Hematopoietic multipotent progenitor cell treated with erythropoietin and hydrocortisone succinate and interleukin-3 and kit ligand, for 15 days (in vitro differentiated cells): ENCODE data around the gene ATP8B4.
"Not testable (repeated sequence)": the region's sequence is repeated elsewhere in the genome, so short reads cannot be mapped to it uniquely, and the experiment has no call there.

Experiments
- DNase-seq: peaks from one replicate; pipeline ENCODE4 v3.0.0-alpha.2; 2015; ENCODE audit warnings: low spot score

ATP8B4 gene

GRCh38 chr15:50140983-50141382, 21.9 kb upstream of the ATP8B4 start:
- no peak for DNase-seq

- no peak for DNase-seq
These were observed 21.1 kb upstream of the ATP8B4 start for GRCh38 chr15:50140098-50140497.

- no peak for DNase-seq
These were observed 19.4 kb upstream of the ATP8B4 start for GRCh38 chr15:50138391-50138790.

GRCh38 chr15:50137893-50138292, 18.9 kb upstream of the ATP8B4 start:
- no peak for DNase-seq

GRCh38 chr15:50137330-50137761, 18.3 kb upstream of the ATP8B4 start:
- DNase-seq, result no peak

GRCh38 chr15:50135031-50135551, 16.1 kb upstream of the ATP8B4 start:
- no peak for DNase-seq

GRCh38 chr15:50134524-50135024, 15.5 kb upstream of the ATP8B4 start:
- no peak for DNase-seq

GRCh38 chr15:50132251-50132984, 13.4 kb upstream of the ATP8B4 start:
- DNase-seq, result not testable (repeated sequence)

GRCh38 chr15:50131617-50132016, 12.6 kb upstream of the ATP8B4 start:
- DNase-seq, result no peak

- DNase-seq, result no peak
These were observed 9.2 kb upstream of the ATP8B4 start for GRCh38 chr15:50128266-50128665.

- DNase-seq, result no peak
These were observed 8.3 kb upstream of the ATP8B4 start for GRCh38 chr15:50127255-50127777.

GRCh38 chr15:50126072-50126471, 7.0 kb upstream of the ATP8B4 start:
- DNase-seq, result no peak

- DNase-seq, result no peak
These were observed 5.6 kb upstream of the ATP8B4 start for GRCh38 chr15:50124631-50125030.

GRCh38 chr15:50123861-50124557, 5.0 kb upstream of the ATP8B4 start:
- no peak for DNase-seq

- DNase-seq, result no peak
These were observed 1.7 kb upstream of the ATP8B4 start for GRCh38 chr15:50120729-50121128.

- DNase-seq, result no peak
These were observed 1.5 kb downstream of the ATP8B4 start for GRCh38 chr15:50117431-50118027.

GRCh38 chr15:50116477-50116876, 2.6 kb downstream of the ATP8B4 start:
- DNase-seq, result peak; percentile 19

GRCh38 chr15:50113992-50114780, 4.8 kb downstream of the ATP8B4 start:
- DNase-seq, result no peak

- no peak for DNase-seq
These were observed 5.9 kb downstream of the ATP8B4 start for GRCh38 chr15:50113187-50113505.

GRCh38 chr15:50112488-50113186, 6.4 kb downstream of the ATP8B4 start:
- DNase-seq, result no peak

- DNase-seq, result no peak
These were observed 8.7 kb downstream of the ATP8B4 start for GRCh38 chr15:50110285-50110684.
